CD4-positive, alpha-beta T cell treated with Interleukin-2 at 100 ng/mL for 4 hours (primary cell): ENCODE data around the gene PGA5.
"Not testable (repeated sequence)": the region's sequence is repeated elsewhere in the genome, so short reads cannot be mapped to it uniquely, and the experiment has no call there.

ENCODE experiments used
- DNase-seq: peaks from one replicate; pipeline ENCODE4 v3.0.0-alpha.2; 2020; ENCODE audit warnings: low spot score

Gene PGA5

DNA sequence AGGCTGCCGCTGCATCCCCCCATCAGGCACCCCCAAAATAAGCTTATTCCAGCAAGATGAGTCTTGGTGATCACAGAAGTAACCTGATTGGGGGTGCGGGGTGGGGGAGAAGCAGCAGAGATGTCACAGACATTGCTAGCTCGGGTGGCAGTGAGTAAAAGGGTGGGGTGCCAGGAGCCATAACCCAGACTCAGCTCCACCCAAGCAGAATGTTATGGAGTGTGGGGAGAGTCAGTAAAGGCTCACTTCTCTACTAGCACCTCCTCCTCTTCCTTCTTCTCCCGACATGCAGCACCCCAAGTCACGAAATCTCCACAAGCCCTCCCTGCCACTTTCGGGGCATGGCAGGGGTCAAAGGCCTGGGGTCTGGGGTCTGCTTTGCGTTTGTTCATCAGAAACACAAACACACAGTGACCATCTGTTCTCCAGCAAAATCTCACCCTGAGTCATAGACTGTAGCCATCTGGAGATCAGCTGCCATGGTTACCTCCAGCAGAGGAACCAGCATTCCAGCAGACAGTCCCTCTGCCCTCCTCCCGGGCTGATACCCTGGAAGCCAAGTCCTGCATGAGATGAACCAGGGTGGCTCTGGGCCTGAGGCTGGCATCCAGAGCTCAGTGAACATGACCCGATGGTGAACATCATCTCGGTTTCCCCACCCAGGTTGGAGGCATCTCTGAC is 14.4 kb upstream of the PGA5 start:
- DNase-seq, result not testable (repeated sequence)

GRCh38 chr11:61229458-61229857 is 11.5 kb upstream of the PGA5 start:
- not testable (repeated sequence) for DNase-seq

- not testable (repeated sequence) for DNase-seq
Observed at GRCh38 chr11:61231033-61231432, 9.9 kb upstream of the PGA5 start.

- DNase-seq, result not testable (repeated sequence)
Observed at GRCh38 chr11:61231585-61231984, 9.4 kb upstream of the PGA5 start.

- DNase-seq, result not testable (repeated sequence)
Observed at GRCh38 chr11:61232548-61233145, 8.3 kb upstream of the PGA5 start.

GRCh38 chr11:61237130-61237529 is 3.8 kb upstream of the PGA5 start:
- not testable (repeated sequence) for DNase-seq

GRCh38 chr11:61240288-61240687 is 687 bp upstream of the PGA5 start:
- DNase-seq, result not testable (repeated sequence)

DNA sequence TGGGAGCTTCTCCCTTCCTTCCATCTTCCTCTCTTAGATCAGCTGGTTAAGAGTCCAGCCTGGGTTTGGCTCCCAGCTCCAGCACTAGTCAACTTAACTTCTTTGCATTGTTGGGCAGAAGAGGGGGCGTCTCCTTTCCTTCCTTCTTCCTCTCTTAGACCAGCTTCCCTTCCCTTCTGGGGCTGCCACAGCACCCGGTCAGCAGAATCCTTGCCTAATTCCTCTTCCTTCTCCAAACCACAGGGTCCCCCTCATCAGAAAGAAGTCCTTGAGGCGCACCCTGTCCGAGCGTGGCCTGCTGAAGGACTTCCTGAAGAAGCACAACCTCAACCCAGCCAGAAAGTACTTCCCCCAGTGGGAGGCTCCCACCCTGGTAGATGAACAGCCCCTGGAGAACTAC is 551 bp downstream of the PGA5 start:
- DNase-seq, result not testable (repeated sequence)

- DNase-seq, result not testable (repeated sequence)
Observed at GRCh38 chr11:61245284-61245964, 4.4 kb downstream of the PGA5 start.

- not testable (repeated sequence) for DNase-seq
Observed at GRCh38 chr11:61248071-61248470, 7.1 kb downstream of the PGA5 start.

DNA sequence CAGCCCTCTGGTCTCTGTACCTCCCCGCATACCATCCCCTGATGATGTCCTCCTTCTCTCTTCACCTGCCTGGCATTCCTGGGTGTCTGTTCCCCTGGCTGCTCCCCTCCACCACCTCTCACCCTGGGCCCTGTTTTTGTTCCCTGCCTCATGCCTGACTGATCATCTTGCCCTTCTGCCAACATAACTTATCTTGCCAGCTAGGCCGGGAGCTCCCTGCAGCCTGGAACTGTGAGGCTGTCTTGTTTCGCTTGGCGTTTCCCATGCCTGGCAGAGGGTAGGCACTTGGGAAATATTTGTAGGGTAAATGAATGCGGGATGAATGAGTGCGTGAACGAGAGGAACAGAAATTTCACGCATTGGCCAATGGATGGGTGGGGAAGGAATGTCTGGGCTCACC is 8.2 kb downstream of the PGA5 start:
- DNase-seq, result not testable (repeated sequence)

GRCh38 chr11:61250796-61251765 is 10.1 kb downstream of the PGA5 start:
- not testable (repeated sequence) for DNase-seq

DNA sequence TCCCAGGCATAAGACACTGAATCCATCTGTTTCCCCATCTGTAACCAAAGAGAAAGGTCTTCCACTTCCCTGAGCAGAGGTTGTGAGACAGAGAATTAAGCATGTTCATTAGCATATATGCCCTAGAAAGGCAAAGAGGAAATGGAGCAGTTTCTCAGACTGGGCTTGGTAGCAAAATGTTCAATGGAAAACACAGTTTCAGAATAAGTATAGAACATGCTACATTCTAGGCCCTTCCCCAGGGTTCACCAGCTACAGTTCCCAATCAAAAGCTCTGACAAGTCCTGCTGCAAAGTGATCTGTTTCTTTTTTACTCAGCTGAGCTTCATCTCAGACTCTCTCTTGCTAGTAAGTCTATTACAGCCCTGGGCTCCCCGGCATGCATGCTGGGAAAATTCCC is 11.4 kb downstream of the PGA5 start:
- DNase-seq, result not testable (repeated sequence)

DNA sequence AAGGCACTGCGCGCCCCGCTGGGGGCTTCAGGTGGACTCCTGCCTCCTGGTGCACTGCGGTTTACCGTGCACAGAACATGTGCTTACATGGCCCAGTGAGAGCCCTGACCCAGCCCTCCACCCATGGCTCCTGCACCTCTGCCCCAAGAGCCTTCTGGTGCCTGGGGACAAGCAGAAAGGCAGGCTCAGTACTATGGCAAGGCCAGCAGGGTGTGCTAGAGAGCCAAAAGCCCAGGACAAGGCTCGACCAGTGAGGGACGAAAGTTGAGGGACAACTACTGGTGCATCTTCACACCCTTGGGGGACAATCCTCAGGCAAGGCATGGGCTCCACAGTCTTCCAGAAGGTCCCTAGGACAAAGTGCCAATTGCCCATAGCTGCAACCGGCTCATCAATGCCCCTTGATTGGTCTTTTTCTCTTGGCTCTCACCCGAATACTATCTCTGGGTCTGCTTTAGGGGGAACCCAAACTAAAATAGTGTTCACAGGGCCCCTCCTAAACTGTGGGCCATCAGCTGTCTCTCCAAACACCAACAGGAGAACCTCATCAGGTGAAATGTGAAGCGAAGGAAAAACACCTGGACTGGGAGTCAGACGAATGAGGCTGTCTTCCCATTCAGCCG is 13.5 kb downstream of the PGA5 start:
- DNase-seq, result peak; percentile 58

DNA sequence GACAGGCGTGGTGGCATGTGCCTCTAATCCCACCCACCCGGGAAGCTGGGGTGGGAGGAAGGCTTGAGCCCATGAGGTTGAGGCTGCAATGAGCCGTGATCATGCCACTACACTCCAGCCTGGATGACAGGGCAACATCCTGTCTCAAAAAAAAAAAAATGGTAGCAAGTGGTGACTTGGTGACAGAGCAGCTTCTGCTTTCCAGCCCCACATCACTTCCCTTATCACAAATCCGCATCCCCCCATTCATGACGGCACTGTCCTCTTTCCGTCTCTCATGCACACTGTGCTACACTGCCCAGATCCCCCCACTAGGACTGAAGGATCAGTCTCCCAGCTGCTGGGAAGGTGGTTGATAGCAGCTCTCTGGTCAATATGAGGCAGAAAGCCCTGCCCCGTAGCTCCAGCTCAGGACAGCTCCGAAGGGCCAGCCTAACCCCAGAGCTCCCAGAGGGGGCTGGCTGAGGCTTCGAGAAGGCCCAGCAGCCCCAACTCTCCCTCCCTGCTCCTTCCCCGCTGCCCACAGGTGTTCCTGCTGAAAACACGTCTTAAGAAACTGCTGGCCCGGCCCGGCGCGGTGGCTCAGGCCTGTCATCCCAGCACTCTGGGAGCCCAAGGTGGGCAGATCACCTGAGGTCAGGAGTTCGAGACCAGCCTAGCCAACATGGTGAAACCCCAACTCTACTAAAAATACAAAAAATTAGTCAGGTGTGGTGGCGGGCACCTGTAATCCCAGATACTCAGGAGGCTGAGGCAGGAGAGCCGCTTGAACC is 15.9 kb downstream of the PGA5 start:
- DNase-seq, result no peak

GRCh38 chr11:61258546-61258945 is 17.6 kb downstream of the PGA5 start:
- DNase-seq, result no peak

DNA sequence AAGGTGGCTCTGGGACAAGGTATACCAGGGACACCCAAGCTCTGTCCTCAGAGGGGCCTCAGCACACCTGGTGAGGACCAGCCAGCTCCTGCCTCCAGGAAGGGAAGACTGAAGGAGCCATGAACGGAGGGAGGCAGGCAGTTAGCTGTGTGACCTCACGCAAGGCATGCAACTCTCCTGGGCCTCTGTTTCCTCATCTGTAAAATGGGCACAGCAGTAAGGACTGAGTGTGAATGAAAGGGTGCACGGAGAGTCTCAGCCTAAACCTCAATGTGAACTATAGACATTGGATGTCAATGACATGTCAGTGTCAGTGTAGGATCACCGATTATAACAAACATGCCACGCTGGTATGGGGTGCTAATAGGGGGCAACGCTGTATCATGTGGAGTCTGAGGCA is 18.4 kb downstream of the PGA5 start:
- no peak for DNase-seq

GRCh38 chr11:61264371-61264770 is 23.4 kb downstream of the PGA5 start:
- no peak for DNase-seq

DNA sequence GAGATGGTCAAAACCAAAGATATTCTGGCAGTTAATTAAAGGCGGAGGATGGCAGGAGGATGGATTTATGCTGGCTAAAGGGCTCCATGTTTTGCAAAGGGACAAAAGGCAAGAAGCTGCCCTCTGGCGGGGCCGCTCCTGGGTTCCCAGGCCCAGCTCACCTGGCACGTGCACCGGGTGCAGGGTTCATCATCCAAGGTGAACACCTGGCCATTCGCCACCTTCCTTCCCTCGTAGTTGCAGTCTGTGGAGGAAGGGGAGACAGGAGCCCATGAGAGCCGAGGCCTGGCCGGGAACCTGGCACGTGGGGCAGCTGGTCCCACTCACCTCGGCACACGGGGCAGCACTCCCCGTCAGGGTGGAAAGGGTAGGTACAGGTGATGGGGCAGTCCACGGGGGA is 23.8 kb downstream of the PGA5 start:
- DNase-seq, result no peak

DNA sequence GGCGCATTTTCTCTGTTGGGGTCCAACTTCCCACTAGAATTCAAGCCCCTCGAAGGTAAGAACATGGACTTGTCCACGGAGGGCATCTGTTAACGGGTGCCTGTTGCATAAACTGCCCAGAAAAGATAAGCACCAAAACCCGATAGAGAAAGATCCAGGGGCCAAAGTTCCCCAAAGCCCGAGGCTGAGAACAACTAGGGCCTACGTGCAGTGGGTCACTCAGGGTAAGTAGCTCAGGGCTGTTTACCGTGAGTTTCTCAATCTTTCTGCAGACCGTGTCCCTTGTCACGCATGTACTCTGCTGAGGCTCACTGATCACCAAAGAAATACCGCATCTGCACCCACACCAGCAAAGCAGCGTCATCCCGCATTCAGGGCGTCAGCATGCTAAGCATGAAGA is 24.4 kb downstream of the PGA5 start:
- no peak for DNase-seq

- no peak for DNase-seq
Observed at GRCh38 chr11:61266602-61267001, 25.6 kb downstream of the PGA5 start.
